ENCODE data around the gene GALNT8.
"Not testable (repeated sequence)": the region's sequence is repeated elsewhere in the genome, so short reads cannot be mapped to it uniquely, and the experiment has no call there.

The GALNT8 gene

DNA sequence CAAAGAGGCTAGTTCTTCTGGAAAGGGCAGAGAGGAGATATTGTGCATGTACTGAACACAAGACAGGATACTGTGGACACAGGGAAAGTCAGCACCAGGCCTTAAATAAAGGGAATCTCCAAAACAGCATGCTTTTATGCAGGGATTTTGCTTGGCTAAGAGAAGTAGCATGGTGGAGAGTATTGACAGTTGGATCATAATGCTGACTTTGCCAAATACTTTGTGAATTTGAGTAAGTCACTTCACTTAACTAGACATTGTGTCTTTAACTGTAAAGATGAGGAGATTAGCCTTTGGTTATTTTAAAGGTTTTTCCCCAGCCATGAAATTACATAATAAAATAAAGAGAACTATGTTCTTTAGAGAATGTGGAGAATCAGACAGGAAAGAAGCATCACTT, 24.5 kb downstream of the GALNT8 start:
- DNase-seq (ENCODE audit: low read depth in 3 of 3) = no peak

DNA sequence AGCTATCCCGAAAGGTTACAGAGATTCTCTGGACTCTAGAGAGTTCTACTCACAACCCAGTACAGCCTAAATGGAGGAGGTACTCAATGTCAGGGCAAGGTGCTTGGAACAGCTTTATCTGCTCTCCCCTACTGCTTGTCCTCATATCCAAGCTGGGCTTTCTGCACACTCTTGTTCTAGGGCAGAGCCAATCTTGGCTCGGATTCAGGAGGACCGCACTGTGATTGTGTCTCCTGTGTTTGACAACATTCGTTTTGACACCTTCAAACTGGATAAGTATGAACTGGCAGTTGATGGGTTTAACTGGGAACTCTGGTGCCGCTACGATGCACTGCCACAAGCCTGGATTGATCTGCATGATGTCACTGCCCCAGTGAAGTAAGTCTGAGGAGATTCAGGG, 25.0 kb downstream of the GALNT8 start:
- no peak for DNase-seq (ENCODE audit: low read depth in 3 of 3)

DNA sequence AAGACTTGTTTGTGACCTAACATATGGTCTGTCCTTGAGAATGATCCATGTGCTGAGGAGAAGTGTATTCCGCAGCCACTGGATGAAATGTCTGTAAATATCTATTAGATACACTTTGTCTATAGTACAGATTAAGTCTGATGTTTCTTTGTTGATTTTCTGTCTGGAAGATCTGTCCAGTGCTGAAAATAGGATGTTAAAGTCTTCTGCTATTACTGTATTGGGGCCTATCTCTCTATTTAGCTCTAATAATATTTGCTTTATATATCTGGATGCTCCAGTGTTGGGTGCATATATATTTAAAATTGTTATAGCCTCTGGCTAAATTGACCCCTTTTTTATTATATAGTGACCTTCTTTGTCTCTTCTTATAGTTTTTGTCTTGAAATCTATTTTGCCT, 31.5 kb downstream of the GALNT8 start:
- not testable (repeated sequence) for DNase-seq (ENCODE audit: low read depth in 3 of 3)

DNA sequence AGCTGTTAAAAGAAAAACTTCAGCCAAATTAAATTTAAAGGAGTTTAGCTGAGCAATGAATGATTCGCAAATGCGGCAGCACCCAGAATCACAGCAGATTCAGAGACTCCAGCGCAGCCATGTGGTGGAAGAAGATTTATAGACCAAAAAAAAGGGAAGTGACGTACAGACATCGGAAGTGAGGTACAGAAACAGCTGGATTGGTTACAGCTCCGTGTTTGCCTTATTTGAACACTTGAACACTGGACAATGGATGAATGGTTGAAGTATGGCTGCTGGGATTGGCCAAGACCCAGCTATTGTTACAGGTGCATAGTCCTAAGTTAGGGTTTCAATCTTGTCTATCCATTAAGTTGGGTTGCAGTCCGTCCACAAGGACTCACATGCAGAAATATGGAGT, 42.6 kb downstream of the GALNT8 start:
- DNase-seq (ENCODE audit: low read depth in 3 of 3) = no peak

DNA sequence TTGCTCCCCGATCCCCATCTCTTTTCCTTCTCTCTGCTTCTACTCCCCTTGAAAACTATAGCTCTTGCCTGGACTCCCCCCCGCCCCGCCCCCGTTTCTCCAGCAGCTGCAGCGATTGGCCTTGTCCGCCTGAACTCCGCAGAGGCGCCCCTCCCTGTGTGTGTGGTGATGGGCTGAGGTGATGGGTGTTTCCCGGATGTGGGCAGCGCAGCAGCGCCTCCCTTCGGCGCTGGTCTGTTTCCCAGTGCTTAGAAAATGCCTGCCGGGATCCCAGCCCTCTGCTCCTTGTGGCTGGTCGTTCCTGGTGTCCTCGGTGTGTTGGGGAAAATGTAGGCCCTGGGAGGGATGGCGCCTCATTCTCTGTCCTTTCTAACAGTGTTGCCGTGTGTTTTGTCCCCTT, 43.3 kb downstream of the GALNT8 start:
- DNase-seq (ENCODE audit: low read depth in 3 of 3) = no peak

DNA sequence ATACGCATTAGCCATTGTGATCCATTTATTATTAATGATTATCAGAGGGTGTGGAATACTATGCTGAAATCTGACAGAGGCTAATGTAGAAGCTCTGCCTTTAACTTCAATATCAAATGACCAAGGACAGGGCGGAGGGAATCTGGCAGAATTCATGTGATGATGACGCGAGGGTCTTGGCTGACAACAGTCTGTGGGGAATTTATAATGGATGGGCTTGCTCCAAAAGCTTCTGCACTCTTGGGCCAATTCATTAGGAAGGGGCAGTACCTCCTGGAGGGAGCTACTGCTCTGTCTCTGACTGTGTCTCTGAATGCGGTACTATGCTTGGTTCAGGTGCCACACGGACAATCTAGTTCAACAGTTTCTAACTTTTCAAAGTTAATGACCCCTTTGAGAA, 46.2 kb downstream of the GALNT8 start:
- no peak for DNase-seq (ENCODE audit: low read depth in 3 of 3)

DNA sequence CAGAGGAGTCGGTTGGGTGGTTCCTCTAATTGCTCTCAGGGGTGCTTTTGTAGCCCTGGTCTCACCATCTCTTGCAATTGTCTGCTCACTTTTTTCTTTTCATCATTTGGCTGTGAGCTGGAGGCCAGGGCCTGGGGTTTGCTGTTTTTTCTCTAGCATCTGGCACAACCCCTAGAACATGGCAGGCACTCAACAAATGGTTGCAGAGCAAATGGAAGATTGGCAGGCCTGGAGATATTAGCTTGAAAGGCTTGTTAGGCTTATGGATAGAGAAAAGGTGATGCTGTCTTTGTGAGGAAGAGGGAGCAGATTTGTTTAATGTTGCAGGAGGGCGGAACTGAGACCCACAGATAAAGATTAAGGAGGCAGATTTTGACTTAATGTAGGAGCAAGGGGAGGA, 47.0 kb downstream of the GALNT8 start:
- no peak for DNase-seq (ENCODE audit: low read depth in 3 of 3)

DNA sequence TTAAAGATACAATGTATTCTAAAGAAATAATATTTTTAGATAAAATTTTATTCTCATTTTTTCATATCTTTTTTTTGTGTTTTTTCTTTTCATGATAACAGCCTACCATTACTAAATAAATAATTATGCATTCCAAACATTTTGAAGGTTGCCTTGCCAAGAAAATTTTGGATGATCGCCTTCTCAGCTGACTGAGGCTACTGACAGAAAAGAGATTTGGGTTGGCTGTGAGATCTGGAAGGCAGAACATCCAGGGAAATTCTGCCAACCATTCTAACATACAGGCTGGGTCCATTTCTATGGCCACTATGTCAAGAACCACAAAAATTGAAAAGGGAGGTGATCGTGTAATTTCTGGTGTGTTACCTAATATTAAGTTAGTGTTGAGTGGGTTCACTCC, 48.1 kb downstream of the GALNT8 start:
- no peak for DNase-seq (ENCODE audit: low read depth in 3 of 3)

DNA sequence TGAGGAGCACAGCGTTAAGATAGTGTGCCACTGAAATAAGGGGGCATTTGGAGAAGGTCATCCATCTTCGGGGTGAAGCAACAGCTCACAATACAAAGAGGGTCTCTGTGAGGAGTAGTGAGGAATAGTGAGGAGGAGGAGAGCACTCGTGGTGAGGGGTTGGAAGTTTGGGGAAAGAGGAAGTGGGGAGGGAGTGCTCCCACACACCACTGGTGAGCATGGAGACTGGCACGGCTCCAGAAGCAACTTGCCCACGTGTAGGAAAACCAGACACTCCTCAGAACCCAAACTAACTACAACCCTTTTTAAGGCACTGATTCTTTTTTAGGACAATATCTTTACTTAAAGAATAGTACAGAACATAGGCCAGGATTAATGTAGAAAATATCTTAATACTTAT, 48.9 kb downstream of the GALNT8 start:
- DNase-seq (ENCODE audit: low read depth in 3 of 3) = no peak

DNA sequence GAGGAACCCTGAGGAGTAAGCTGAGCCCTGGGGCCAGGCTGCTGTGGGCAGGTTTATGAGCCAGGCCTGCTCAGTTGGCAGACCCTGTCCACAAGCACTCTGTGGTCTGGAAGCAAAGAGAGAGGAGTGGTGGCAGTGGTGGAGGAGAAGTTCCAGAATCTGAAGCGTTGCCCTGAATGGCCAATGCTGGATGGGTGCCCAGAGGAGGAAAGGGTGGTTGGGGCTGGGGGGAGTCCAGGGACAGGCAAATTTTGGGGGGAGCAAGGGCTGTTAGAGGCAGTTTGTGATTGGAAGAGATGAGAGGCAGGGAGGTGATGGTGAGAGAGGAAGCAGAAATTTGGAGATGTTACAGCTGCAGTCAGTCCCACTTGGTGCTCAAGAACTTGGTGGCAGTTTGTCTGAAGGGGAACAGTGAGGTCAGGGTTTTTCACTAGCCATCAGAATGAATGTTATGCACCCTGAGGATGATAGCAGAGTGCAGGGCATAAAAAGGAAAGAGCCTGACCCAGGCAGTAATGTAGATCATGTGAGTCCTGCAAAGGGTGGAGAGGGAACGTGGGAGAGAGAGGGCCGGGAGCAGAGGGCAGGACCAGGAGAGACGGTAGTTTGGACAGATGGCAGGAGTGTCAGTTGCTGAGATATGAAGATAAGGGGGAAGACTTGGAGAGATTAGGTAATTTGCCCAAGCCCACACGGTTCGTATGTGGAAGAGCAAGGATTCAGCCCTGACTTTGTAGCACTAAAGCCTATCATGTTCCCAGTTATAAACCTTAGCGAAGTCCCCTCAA, 51.2 kb downstream of the GALNT8 start:
- DNase-seq (ENCODE audit: low read depth in 3 of 3) = no peak

DNA sequence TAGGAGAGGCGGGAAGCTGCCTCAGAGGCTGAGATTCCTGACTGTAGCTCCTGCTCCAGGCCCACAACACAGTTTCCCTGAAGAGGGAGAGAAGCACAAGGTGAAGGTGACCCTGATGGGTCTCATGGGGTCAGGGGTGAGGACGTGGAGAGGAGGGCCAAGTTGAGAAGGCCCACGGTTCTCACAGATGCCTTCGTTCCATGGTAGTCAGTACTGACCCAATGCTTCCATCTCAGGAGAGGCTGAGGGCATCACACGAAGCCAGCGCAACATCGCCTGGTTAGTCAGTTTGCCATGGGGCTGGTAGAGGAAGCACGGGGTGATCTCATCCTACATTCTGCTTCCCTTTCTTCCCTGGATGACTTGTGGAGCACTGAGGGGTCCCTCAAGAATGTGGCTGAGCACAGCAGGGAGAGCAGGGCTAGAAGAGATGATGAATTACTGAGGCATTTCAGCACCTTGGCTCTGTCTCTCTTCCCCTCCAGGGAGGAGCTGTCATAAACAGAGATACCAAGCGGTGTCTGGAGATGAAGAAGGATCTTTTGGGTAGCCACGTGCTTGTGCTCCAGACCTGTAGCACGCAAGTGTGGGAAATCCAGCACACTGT, 51.9 kb downstream of the GALNT8 start:
- no peak for DNase-seq (ENCODE audit: low read depth in 3 of 3)

DNA sequence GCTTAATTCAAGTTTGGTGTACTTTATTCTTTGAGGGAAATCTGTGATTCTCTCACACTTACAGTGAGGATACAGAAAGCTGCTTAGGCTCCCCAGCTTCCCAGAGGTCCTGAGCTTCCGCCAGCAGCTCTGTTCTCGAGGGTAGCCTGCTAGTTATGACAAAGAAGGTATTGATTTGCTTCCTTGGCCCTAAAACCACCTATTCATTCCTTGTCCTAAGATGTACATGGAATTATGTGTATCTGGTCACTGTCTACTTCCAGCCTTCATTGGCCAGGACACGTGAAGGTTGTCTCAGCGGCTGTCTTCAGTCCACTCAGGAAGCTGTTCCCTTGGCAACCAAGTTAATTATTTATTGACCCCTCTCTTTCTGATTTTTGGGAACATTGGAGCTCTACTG, 55.7 kb downstream of the GALNT8 start:
- no peak for DNase-seq (ENCODE audit: low read depth in 3 of 3)

DNA sequence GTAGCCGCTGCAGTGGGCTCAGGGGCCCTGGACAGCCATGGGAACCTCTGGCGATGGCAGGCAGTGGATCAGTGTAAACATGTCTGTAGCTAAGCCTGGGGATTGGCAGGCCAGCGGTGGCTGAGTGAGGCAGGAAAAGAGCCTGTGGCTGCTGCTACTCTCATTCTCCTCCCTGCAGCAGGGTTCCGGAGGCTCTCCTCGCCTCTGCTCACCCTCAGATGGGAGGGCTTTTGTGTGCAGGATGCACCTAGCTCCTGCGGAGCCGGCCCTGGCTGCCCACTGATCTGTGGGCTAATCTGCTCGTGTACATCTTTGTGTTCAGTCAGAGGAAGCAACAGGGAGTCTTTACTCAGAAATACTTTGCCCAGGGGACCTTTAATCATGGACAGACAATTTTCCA, 59.5 kb downstream of the GALNT8 start:
- DNase-seq (ENCODE audit: low read depth in 3 of 3) = no peak

DNA sequence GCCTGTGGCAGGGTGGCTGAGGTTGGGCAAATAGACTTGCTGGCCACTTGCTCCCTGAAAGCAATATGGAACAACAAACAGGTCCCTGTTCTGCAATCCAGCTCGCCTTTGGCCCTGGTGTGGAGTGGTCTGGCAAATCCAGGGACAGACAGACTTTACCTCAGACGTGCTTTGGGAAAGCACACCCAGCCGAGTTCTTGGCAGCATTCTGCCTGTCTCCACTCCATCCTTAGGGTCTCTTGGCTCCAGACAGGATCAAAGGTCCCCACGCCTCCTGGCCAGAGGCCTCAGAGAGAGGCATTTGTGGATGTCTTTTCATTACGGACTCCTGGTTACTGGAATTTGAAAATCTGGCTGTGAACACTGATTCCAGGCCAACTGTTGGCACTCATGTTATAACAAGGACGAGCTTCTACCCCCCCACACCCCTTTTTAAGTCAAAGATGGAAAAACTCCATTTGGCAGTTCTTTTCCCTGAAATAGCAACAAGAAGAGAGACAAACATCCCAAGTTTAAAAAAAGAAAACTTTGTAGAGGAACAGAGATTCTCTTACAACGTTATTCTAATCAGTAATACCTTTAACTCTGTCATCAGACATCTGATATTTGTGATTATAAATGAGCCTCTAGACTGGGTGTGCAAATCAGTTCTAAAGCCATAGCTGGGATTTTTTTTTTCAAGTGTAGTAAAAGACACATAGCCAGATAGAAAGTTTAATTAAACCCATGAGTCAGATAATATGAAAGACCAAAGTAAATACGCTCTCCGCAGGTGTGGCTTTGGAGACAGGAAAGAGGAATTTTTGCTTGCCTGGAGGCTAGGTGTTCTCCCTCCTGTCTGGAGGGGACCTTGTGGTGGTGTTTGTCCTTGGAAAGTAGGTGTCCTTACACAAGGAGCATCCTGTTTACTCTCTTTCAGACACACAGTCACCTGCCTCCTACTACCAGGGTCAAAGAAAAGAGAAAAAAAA, 60.7 kb downstream of the GALNT8 start:
- DNase-seq (ENCODE audit: low read depth in 3 of 3) = no peak

DNA sequence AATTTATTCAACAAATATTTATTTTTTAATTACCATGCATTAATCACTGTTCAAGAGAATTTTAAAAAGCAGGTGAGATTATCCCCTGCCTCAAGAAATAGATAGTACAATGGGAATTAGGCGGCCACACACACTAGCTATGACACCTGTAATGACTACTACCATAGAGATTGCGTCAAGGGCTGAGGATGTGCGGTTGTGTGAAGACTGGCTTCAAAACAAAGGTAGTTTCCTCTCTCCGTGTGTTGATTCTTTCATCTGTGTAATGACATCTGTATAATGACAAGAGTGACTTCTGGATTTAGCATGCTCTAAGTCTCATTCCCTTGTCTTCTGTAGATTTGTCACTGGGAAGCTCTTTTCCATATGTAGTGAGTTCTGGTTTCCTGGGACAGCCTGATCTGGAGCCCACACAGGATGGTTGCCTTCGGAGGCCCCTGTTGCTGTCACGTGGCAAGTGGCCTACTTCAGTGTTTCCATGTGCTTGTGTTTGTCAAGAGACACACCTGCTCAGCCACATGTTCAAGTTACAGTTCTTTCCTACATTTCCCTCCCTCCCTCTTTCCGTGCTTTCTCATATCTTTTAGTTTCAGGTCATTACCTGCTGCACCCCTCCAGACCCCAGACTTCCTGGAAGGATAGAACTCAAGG, 64.3 kb downstream of the GALNT8 start:
- DNase-seq (ENCODE audit: low read depth in 3 of 3) = no peak

DNA sequence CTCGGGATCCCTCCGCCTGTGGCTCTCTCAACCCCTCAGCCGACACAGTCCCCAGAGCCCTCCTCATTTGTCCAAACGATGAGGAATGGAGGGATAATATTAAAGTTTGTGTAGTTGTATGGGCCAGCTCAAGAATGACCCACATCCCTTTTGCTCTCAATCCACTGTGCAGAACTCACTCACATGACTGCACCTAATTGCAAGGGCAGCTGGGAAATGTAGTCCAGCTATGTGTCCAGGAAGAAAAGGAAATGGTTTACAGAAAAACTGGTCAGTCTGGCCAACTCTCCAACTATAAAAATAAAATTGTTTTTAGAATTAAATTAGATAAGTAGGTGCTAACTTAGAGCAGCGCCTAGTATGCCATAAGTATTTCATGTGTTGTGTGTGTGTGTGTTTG, 66.6 kb downstream of the GALNT8 start:
- no peak for DNase-seq (ENCODE audit: low read depth in 3 of 3)

DNA sequence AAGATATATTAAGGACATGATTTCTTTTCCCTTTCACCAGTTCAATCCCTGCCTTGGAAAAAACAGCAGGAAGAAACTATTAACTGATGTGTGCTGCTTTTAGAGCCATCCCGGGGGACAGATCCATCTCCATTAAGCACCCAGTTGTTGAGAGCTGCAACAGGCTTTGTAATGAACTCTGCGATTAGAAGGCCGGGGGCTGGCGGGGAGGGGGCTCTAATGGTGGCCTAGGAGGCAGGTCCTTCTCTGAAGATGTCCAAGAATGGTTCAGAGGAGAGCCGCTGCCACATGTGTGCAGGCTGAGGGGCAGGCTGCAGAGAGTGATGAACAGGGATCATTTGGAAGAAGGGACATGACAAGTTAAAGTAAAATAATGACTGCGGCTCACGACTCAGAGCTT, 67.8 kb downstream of the GALNT8 start:
- DNase-seq (ENCODE audit: low read depth in 3 of 3) = no peak

DNA sequence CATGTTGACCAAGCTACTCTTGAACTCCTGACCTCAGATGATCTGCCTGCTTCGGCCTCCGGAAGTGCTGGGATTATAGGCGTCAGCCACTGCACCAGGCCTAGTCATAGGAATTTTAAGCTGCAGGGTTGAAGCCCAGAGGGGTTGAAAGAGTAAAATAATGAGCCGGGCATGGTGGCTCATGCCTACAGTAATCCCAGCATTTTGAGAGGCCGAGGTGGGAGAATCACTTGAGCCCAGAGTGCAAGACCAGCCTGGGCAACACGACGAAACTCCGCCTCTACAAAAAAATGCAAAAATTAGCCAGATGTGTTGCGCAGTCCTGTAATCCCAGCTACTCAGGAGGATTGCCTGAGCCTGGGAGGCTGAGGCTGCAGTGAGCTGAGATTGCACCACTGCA, 69.6 kb downstream of the GALNT8 start:
- no peak for DNase-seq (ENCODE audit: low read depth in 3 of 3)

DNA sequence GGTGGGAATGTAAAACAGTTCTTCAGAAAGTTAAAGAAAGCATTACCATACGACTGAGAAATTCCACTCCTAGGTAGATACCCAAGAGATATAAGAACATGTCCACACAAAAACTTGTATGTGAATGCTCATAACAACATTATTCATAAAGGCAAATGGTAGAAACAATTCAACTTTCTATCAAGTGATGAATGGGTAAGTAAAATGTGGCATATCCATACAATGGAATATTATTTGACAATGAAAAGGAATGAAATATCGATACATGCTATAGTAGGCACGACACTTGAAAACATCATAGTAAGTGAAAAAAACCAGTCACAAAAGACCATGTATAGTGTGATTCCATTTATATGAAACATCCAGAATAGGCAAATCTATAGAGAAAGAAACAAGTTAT, 71.3 kb downstream of the GALNT8 start:
- DNase-seq (ENCODE audit: low read depth in 3 of 3) = no peak

DNA sequence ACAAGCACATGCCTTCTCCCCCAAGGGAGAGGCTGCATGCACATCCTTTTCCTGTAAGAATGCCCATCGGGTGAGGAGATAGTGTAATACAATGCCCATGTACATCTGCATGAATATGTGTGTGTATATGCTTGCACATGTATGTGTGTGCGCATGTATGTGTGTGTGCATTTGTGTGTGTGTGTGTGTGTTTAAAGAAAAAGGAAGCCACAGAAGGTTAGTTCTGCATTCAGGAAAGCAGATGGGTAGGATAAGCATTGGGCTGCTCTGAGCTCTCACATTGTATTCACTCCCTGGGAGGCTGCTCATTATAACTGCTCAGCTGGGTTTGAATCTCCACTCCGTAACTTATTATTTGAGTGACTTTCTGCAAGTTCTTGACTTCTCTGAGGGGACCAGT, 74.3 kb downstream of the GALNT8 start:
- DNase-seq (ENCODE audit: low read depth in 3 of 3) = no peak

DNA sequence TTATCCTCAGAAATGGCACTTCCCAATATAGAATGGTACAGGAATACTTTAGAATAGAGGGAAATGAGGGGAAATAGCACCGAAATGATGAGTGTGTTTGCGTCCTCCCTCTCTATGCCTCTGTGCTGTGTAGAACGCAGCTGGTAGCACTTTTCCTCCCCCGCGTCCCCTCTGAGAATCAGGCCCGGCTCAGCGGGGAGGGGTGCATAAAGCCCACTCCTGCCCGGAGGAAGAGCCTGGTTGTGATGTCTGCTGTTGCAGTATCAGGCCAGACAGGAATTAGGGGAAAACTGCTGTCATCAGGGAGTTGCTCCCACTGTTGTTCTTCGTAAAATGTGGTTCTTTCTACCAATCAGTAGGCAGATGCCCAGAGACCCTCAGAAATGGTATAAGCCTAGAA, 76.0 kb downstream of the GALNT8 start:
- DNase-seq (ENCODE audit: low read depth in 3 of 3) = no peak
